Activated CD8-positive, alpha-beta memory T cell treated with anti-CD3 and anti-CD28 coated beads for 36 hours (primary cell): ENCODE data around the gene JMJD4. TPM values are rescaled to one million over a fixed set of nuclear protein-coding genes. Genes with fewer than 3 reads are reported as not detected.

ENCODE experiments used
- CTCF ChIA-PET: fragments of 350-600 bp; sonication (Branson Sonifier 250); formaldehyde crosslinking; loops from one replicate; lab custom pipeline; 2021; ENCODE audit warnings: antibody characterized with exemption; lab: Charles Lee
- POLR2A ChIA-PET: fragments of 350-600 bp; sonication (Branson Sonifier 250); formaldehyde crosslinking; loops from one replicate; lab custom pipeline; 2021; ENCODE audit warnings: antibody characterized with exemption; lab: Charles Lee
- total RNA-seq, 2 experiments: library from RNA; stranded (reverse); gene quantifications; one replicate each; pipeline ENCODE4 v1.2.3, GENCODE V29; 2021

JMJD4 gene
- total RNA-seq, 2 experiments from 2014 or later: 28.4 to 32.3 TPM

GRCh38 chr1:227741166-227741870, 6.2 kb upstream of the JMJD4 start:
- CTCF ChIA-PET: no interaction called here
- POLR2A ChIA-PET: no interaction called here

GRCh38 chr1:227740401-227740960, 5.4 kb upstream of the JMJD4 start:
- POLR2A ChIA-PET: no interaction called here

GRCh38 chr1:227739636-227740035, 4.5 kb upstream of the JMJD4 start:
- ChIA-PET CTCF (no interaction called here), POLR2A (interaction anchor here (0.6 kb wide), 1 partner anchor 667 kb away, joined by 14 read pairs; the partner anchor contains the start of gene TRIM11)

More at GRCh38 chr1:227740401-227740960, 5.4 kb upstream of the JMJD4 start:
- CTCF ChIA-PET: no interaction called here

- ChIA-PET CTCF (no interaction called here), POLR2A (no interaction called here)
Measured at GRCh38 chr1:227738820-227739219, 3.7 kb upstream of the JMJD4 start.

GRCh38 chr1:227736814-227737432, 1.8 kb upstream of the JMJD4 start:
- CTCF ChIA-PET: interaction anchor here (0.6 kb wide), 1 partner anchor 8 kb away, joined by 3 read pairs; no protein-coding TSS in a partner anchor
- POLR2A ChIA-PET: no interaction called here

- POLR2A ChIA-PET: no interaction called here
- CTCF ChIA-PET: interaction anchor here (0.6 kb wide), 1 partner anchor 148 kb away, joined by 3 read pairs; no protein-coding TSS in a partner anchor
Measured at GRCh38 chr1:227735539-227736285, 610 bp upstream of the JMJD4 start.

GRCh38 chr1:227734546-227734855, 601 bp downstream of the JMJD4 start:
- ChIA-PET CTCF (interaction anchor here (0.7 to 1.2 kb wide), 2 partner anchors 28 to 818 kb away, joined by 4 to 7 read pairs; no protein-coding TSS in a partner anchor), POLR2A (interaction anchor here (0.6 kb wide), 1 partner anchor 91 kb away, joined by 3 read pairs; no protein-coding TSS in a partner anchor)

- POLR2A ChIA-PET: interaction anchor here (0.6 kb wide), 1 partner anchor 220 kb away, joined by 3 read pairs; no protein-coding TSS in a partner anchor
- CTCF ChIA-PET: interaction anchor here (0.7 to 1.2 kb wide), 2 partner anchors 28 to 819 kb away, joined by 4 to 7 read pairs; no protein-coding TSS in a partner anchor
Measured at GRCh38 chr1:227733751-227734545, 1.2 kb downstream of the JMJD4 start.

- CTCF ChIA-PET: interaction anchor here (1.2 kb wide), 1 partner anchor 29 kb away, joined by 4 read pairs; no protein-coding TSS in a partner anchor
- POLR2A ChIA-PET: no interaction called here
Measured at GRCh38 chr1:227733309-227733705, 1.8 kb downstream of the JMJD4 start.

- CTCF ChIA-PET: no interaction called here
- POLR2A ChIA-PET: no interaction called here
Measured at GRCh38 chr1:227732586-227733308, 2.4 kb downstream of the JMJD4 start.

- POLR2A ChIA-PET: no interaction called here
Measured at GRCh38 chr1:227731696-227732585, 3.2 kb downstream of the JMJD4 start.

GRCh38 chr1:227731241-227731677, 3.8 kb downstream of the JMJD4 start:
- CTCF ChIA-PET: interaction anchor here (2.4 kb wide), 1 partner anchor 223 kb away, joined by 6 read pairs; no protein-coding TSS in a partner anchor

More at GRCh38 chr1:227731696-227732585, 3.2 kb downstream of the JMJD4 start:
- CTCF ChIA-PET: interaction anchor here (2.4 kb wide), 1 partner anchor 222 kb away, joined by 6 read pairs; no protein-coding TSS in a partner anchor

GRCh38 chr1:227730630-227731151, 4.4 kb downstream of the JMJD4 start:
- ChIA-PET POLR2A (interaction anchor here (0.9 kb wide), 1 partner anchor 57 kb away, joined by 4 read pairs; no protein-coding TSS in a partner anchor), CTCF (interaction anchor here (2.4 kb wide), 1 partner anchor 223 kb away, joined by 6 read pairs; no protein-coding TSS in a partner anchor)

More at GRCh38 chr1:227731241-227731677, 3.8 kb downstream of the JMJD4 start:
- POLR2A ChIA-PET: no interaction called here

GRCh38 chr1:227729881-227730629, 5.0 kb downstream of the JMJD4 start:
- ChIA-PET POLR2A (interaction anchor here (0.9 kb wide), 1 partner anchor 58 kb away, joined by 4 read pairs; no protein-coding TSS in a partner anchor), CTCF (interaction anchor here (2.4 kb wide), 1 partner anchor 224 kb away, joined by 6 read pairs; no protein-coding TSS in a partner anchor)

GRCh38 chr1:227729144-227729880, 5.8 kb downstream of the JMJD4 start:
- CTCF ChIA-PET: no interaction called here
- POLR2A ChIA-PET: interaction anchor here (0.5 kb wide), 1 partner anchor 1951 kb away, joined by 3 read pairs; no protein-coding TSS in a partner anchor
